PFSK-1 (cell line): ENCODE results near the gene DDOST.

Experiments used
- FOXP2 ChIP-seq: optimal IDR thresholded peaks from 2 replicates; pipeline ENCODE3; 2011; ENCODE audit warnings: borderline replicate concordance, control low read depth, inconsistent platforms; ENCODE audit not compliant: insufficient read depth; ENCODE audit errors: extremely low read length, extremely low read depth
- POLR2AphosphoS5 ChIP-seq: IDR thresholded peaks from 2 replicates; pipeline ENCODE4 v1.6.1; 2012; ENCODE audit warnings: low read depth, mild to moderate bottlenecking, control low read depth, low read length, moderate library complexity
- TAF1 ChIP-seq: IDR thresholded peaks from 2 replicates; pipeline ENCODE4 v1.6.1; 2012; ENCODE audit warnings: low read length, control low read depth, borderline replicate concordance; ENCODE audit not compliant: insufficient read depth
- TF ChIP-seq, protein P1 (sequence below), 2 experiments: IDR thresholded peaks; 2 replicates each; pipeline versions ENCODE4 v1.6.1 to v1.8.0; 2011 to 2012; ENCODE audit warnings: low read depth in 2 of 2, low read length in 2 of 2, control low read depth in 1 of 2, inconsistent platforms in 1 of 2, mild to moderate bottlenecking in 1 of 2, moderate library complexity in 1 of 2; ENCODE audit not compliant: insufficient read depth in 1 of 2

- TF ChIP-seq TAF1 (no peak), POLR2AphosphoS5 (no peak), FOXP2 (no peak)
- TF ChIP-seq, protein P1, sequence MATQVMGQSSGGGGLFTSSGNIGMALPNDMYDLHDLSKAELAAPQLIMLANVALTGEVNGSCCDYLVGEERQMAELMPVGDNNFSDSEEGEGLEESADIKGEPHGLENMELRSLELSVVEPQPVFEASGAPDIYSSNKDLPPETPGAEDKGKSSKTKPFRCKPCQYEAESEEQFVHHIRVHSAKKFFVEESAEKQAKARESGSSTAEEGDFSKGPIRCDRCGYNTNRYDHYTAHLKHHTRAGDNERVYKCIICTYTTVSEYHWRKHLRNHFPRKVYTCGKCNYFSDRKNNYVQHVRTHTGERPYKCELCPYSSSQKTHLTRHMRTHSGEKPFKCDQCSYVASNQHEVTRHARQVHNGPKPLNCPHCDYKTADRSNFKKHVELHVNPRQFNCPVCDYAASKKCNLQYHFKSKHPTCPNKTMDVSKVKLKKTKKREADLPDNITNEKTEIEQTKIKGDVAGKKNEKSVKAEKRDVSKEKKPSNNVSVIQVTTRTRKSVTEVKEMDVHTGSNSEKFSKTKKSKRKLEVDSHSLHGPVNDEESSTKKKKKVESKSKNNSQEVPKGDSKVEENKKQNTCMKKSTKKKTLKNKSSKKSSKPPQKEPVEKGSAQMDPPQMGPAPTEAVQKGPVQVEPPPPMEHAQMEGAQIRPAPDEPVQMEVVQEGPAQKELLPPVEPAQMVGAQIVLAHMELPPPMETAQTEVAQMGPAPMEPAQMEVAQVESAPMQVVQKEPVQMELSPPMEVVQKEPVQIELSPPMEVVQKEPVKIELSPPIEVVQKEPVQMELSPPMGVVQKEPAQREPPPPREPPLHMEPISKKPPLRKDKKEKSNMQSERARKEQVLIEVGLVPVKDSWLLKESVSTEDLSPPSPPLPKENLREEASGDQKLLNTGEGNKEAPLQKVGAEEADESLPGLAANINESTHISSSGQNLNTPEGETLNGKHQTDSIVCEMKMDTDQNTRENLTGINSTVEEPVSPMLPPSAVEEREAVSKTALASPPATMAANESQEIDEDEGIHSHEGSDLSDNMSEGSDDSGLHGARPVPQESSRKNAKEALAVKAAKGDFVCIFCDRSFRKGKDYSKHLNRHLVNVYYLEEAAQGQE (IDR thresholded peaks at IDR 0.05; ENCODE audit: insufficient read depth in 1 of 2, low read depth in 2 of 2, low read length in 2 of 2) = no peak
Measured at GRCh38 chr1:20648438-20648837, 12.7 kb downstream of the DDOST start.
